Measurements from ENCODE around the gene CAPZA1. TPM values are rescaled to one million over a fixed set of nuclear protein-coding genes. Genes with fewer than 3 reads are reported as not detected.

The CAPZA1 gene
- total and polyA plus RNA-seq, 10 donors, result 105 to 354 (median 196) TPM

DNA sequence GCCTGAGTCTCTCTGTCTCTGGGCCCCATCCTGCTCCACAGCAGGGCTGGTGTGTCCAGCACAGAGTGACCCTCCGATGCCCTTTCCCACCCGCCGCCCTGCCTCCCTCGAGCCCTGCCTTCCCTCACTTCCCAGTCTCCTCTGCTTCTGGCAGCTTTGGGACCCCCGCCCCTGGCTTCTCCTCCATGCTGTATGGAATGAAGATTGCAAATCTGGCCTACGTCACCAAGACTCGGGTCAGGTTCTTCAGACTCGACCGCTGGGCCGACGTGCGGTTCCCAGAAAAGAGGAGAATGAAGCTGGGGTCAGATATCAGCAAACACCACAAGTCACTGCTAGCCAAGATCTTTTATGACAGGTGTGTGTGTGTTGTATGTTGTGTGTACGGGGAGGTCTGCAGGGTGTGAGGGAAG, 69.2 kb downstream of the CAPZA1 start:
- Histone ChIP-seq H3K27ac (peak overlapping the region in 6 of 8 donors; percentile 5 to 32 (median 18)), H3K36me3 (peaks cover 0 to 63% (median 37%) of the 10 kb centered on the region in 6 donors), H3K27me3 (replicated peaks in 1 of 7) (no peaks in the 10 kb centered on the region), H3K4me3 (no peak overlapping the region), H3K9me3 (no peaks in the 10 kb centered on the region), H3K4me1 (peaks cover 0 to 29% (median 7%) of the 10 kb centered on the region in 6 donors)
- no peak for DNase-seq
- intact Hi-C loops (cut with DNase I; ENCODE audit: low total_unique reads), result no loop called here
- 82 to 94% (median 85%) methylated on average over 13 of the region's 13 CpGs for WGBS, 5 donors
- TF ChIP-seq, protein P1, sequence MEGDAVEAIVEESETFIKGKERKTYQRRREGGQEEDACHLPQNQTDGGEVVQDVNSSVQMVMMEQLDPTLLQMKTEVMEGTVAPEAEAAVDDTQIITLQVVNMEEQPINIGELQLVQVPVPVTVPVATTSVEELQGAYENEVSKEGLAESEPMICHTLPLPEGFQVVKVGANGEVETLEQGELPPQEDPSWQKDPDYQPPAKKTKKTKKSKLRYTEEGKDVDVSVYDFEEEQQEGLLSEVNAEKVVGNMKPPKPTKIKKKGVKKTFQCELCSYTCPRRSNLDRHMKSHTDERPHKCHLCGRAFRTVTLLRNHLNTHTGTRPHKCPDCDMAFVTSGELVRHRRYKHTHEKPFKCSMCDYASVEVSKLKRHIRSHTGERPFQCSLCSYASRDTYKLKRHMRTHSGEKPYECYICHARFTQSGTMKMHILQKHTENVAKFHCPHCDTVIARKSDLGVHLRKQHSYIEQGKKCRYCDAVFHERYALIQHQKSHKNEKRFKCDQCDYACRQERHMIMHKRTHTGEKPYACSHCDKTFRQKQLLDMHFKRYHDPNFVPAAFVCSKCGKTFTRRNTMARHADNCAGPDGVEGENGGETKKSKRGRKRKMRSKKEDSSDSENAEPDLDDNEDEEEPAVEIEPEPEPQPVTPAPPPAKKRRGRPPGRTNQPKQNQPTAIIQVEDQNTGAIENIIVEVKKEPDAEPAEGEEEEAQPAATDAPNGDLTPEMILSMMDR (IDR thresholded peaks at IDR 0.05 in 8 of 11, conservative IDR thresholded peaks at IDR 0.05 in 3 of 11), result no peak
- peak in 1 of 3 donors; percentile 28 for TF ChIP-seq POLR2AphosphoS5 (IDR thresholded peaks at IDR 0.05)

DNA sequence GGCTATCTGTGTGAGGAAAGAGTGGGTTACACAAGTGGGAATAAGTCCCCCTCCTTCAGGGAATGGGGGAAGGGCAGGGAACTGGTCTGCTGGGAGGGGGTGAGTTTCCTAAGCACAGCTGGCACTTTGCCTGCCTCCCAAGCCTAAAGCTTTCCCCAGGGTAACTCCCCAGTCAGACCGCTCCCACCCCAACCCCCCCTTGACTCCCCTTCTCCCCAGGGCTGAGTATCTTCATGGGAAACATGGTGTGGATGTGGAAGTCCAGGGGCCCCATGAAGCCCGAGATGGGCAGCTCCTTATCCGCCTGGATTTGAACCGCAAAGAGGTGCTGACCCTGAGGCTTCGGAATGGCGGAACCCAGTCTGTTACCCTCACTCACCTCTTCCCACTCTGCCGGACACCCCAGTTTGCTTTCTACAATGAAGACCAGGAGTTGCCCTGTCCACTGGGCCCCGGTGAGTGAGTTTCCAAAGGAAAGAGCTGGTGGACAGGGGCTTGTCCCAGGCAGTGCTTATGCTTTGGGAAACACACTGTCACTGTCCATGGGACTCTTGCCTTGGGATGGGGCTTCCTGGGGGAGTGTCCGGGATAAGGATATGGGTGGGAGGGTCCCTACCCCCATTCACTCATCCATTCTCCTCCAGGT, 69.7 kb downstream of the CAPZA1 start:
- intact Hi-C loops (cut with DNase I; ENCODE audit: low total_unique reads), result no loop called here
- H3K4me1 ChIP-seq, result peaks cover 0 to 29% (median 7%) of the 10 kb centered on the region in 6 donors
- H3K4me3 ChIP-seq, result no peak overlapping the region
- TF ChIP-seq POLR2A (IDR thresholded peaks at IDR 0.05) (no peak), POLR2AphosphoS5 (IDR thresholded peaks at IDR 0.05) (no peak)
- TF ChIP-seq, protein P1 (IDR thresholded peaks at IDR 0.05 in 8 of 11, conservative IDR thresholded peaks at IDR 0.05 in 3 of 11), result no peak
- peak overlapping the region in 3 of 8 donors; percentile 9 to 32 (median 26) for H3K27ac ChIP-seq
- 91 to 93% (median 92%) methylated on average over 8 to 9 of the region's 9 CpGs for WGBS, 5 donors
- no peaks in the 10 kb centered on the region for H3K9me3 ChIP-seq
- H3K36me3 ChIP-seq, result peaks cover 0 to 68% (median 42%) of the 10 kb centered on the region in 6 donors
- no peaks in the 10 kb centered on the region for H3K27me3 ChIP-seq (replicated peaks in 1 of 7)
- DNase-seq, result peak; percentile 46

DNA sequence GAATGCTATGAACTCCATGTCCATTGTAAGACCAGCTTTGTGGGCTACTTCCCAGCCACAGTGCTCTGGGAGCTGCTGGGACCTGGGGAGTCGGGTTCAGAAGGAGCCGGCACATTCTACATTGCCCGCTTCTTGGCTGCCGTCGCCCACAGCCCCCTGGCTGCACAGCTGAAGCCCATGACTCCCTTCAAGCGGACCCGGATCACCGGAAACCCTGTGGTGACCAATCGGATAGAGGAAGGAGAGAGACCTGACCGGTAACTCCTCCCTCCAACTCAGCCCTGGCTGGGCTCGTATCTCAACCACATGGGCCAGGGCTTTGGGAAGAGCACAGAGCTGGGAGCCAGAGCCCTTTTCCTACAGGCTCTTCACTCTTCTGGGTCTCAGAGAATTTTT, 70.2 kb downstream of the CAPZA1 start:
- intact Hi-C loops (cut with DNase I; ENCODE audit: low total_unique reads), result no loop called here
- Histone ChIP-seq H3K36me3 (peaks cover 0 to 74% (median 47%) of the 10 kb centered on the region in 6 donors), H3K27ac (no peak overlapping the region), H3K4me1 (peaks cover 0 to 29% (median 7%) of the 10 kb centered on the region in 6 donors), H3K4me3 (no peak overlapping the region), H3K9me3 (no peaks in the 10 kb centered on the region), H3K27me3 (replicated peaks in 1 of 7) (no peaks in the 10 kb centered on the region)
- TF ChIP-seq, protein P1 (IDR thresholded peaks at IDR 0.05 in 8 of 11, conservative IDR thresholded peaks at IDR 0.05 in 3 of 11), result no peak
- peak; percentile 52 for DNase-seq
- WGBS, 5 donors, result 89 to 100% (median 92%) methylated on average over 11 of the region's 11 CpGs

DNA sequence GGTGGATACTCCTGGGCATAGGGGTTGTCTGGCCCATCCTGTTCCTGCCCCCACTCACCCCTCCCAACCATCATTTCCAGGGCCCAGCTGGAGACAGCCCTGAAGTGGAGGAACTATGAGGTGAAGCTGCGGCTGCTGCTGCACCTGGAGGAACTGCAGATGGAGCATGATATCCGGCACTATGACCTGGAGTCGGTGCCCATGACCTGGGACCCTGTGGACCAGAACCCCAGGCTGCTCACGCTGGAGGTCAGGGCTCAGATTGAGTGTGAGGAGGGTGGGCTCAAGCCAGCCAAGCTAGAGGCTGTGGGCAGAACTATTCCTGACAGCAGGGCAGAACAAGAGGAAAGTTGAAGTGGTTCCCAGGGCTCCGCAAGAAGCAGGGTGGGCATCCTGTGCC, 73.0 kb downstream of the CAPZA1 start:
- no peaks in the 10 kb centered on the region for H3K27me3 ChIP-seq (replicated peaks in 1 of 7)
- intact Hi-C loops (cut with DNase I; ENCODE audit: low total_unique reads), result no loop called here
- H3K4me1 ChIP-seq, result peaks cover 0 to 11% (median 5%) of the 10 kb centered on the region in 6 donors
- peaks cover 0 to 99% (median 67%) of the 10 kb centered on the region in 6 donors for H3K36me3 ChIP-seq
- peak; percentile 44 for DNase-seq
- no peaks in the 10 kb centered on the region for H3K9me3 ChIP-seq
- 89 to 100% (median 94%) methylated on average over 5 of the region's 5 CpGs for WGBS, 5 donors
- no peak overlapping the region for H3K27ac ChIP-seq
- TF ChIP-seq, protein P1 (IDR thresholded peaks at IDR 0.05 in 8 of 11, conservative IDR thresholded peaks at IDR 0.05 in 3 of 11), result no peak
- no peak for TF ChIP-seq POLR2A (IDR thresholded peaks at IDR 0.05)
- TF ChIP-seq POLR2AphosphoS5 (IDR thresholded peaks at IDR 0.05), result peak in 1 of 3 donors; percentile 16
- H3K4me3 ChIP-seq, result no peak overlapping the region
